ENCODE data around the gene PLXNA4. TPM values are rescaled to one million over a fixed set of nuclear protein-coding genes. Genes with fewer than 3 reads are reported as not detected.

PLXNA4 gene
- total and polyA plus RNA-seq, 2 experiments from 2014 or later = 1.9 to 4.8 TPM

DNA sequence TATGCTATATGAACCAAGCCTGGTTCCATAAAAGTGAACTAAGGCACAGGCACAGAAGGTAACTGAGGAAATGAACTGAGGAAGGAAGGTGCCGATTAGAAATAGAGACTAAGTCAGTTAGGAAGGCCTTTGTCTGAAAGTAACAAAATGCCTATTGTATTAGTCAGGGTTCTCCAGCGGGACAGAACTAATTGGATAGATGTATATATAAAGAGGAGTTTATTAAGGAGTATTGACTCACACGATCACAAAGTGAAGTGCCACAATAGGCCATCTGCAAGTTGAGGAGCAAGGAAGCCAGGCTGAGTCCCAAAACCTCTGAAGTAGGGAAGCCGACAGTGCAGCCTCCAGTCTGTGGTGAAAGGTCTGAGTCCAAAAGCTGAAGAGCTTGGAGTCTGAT, 13.9 kb upstream of the PLXNA4 start:
- no peak overlapping the region for H3K27ac ChIP-seq
- TF ChIP-seq EZH2 (IDR thresholded peaks at IDR 0.05; ENCODE audit: borderline replicate concordance) (no peak), EZH2phosphoT487 (IDR thresholded peaks at IDR 0.05; ENCODE audit: low read depth, severe bottlenecking, unreplicated experiment) (no peak), CTCF (IDR thresholded peaks at IDR 0.05; ENCODE audit: poor library complexity) (no peak)
- H3K9me2 ChIP-seq (replicated peaks; ENCODE audit: insufficient read depth) = no peaks in the 10 kb centered on the region
- H3K4me3 ChIP-seq = no peak overlapping the region
- no peak overlapping the region for H2AFZ ChIP-seq
- 86% methylated on average over 4 of the region's 4 CpGs for WGBS (ENCODE audit: low lambda C conversion rate, missing lambda C conversion rate)
- no peaks in the 10 kb centered on the region for H3K79me2 ChIP-seq
- DNase-seq (ENCODE audit: low spot score) = no peak
- H3K4me1 ChIP-seq (ENCODE audit: insufficient read depth) = no peaks in the 10 kb centered on the region
- H3K36me3 ChIP-seq (replicated peaks; ENCODE audit: insufficient read depth, low read depth) = no peaks in the 10 kb centered on the region
- peaks cover 21% of the 10 kb centered on the region for H3K27me3 ChIP-seq
- H3K4me2 ChIP-seq = no peak overlapping the region
- no peaks in the 10 kb centered on the region for H4K20me1 ChIP-seq (ENCODE audit: insufficient read depth, poor library complexity, severe bottlenecking)
- no peaks in the 10 kb centered on the region for H3K9me3 ChIP-seq (ENCODE audit: low read depth)

DNA sequence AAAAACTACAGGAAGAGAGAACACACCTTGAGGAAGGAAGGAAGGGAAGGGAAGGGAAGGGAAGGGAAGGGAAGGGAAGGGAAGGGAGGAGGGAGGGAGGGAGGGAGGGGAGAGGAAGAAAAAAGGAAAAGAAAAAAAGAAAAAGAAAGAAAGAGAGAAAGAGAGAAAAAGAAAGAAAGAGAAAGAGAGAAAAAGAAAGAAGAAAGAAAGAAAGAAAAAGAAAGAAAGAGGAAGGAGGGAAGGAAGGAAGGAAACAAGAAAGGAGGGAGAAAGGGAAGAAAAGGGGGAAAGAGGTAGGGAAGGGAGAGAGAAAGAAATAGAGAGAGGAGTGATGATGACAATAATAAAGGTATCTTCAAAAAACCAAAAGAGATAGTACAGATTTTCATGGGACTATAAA, 12.3 kb upstream of the PLXNA4 start:
- H3K36me3 ChIP-seq (replicated peaks; ENCODE audit: insufficient read depth, low read depth) = no peaks in the 10 kb centered on the region
- H3K4me3 ChIP-seq = no peak overlapping the region
- H3K9me2 ChIP-seq (replicated peaks; ENCODE audit: insufficient read depth) = no peaks in the 10 kb centered on the region
- H3K4me2 ChIP-seq = no peak overlapping the region
- H3K79me2 ChIP-seq = no peaks in the 10 kb centered on the region
- no peaks in the 10 kb centered on the region for H4K20me1 ChIP-seq (ENCODE audit: insufficient read depth, poor library complexity, severe bottlenecking)
- no peaks in the 10 kb centered on the region for H3K9me3 ChIP-seq (ENCODE audit: low read depth)
- TF ChIP-seq EZH2phosphoT487 (IDR thresholded peaks at IDR 0.05; ENCODE audit: low read depth, severe bottlenecking, unreplicated experiment) (no peak), EZH2 (IDR thresholded peaks at IDR 0.05; ENCODE audit: borderline replicate concordance) (no peak), CTCF (IDR thresholded peaks at IDR 0.05; ENCODE audit: poor library complexity) (no peak)
- no peak overlapping the region for H3K27ac ChIP-seq
- DNase-seq (ENCODE audit: low spot score) = no peak
- no peak overlapping the region for H2AFZ ChIP-seq
- peaks cover 32% of the 10 kb centered on the region for H3K27me3 ChIP-seq
- no peaks in the 10 kb centered on the region for H3K4me1 ChIP-seq (ENCODE audit: insufficient read depth)

DNA sequence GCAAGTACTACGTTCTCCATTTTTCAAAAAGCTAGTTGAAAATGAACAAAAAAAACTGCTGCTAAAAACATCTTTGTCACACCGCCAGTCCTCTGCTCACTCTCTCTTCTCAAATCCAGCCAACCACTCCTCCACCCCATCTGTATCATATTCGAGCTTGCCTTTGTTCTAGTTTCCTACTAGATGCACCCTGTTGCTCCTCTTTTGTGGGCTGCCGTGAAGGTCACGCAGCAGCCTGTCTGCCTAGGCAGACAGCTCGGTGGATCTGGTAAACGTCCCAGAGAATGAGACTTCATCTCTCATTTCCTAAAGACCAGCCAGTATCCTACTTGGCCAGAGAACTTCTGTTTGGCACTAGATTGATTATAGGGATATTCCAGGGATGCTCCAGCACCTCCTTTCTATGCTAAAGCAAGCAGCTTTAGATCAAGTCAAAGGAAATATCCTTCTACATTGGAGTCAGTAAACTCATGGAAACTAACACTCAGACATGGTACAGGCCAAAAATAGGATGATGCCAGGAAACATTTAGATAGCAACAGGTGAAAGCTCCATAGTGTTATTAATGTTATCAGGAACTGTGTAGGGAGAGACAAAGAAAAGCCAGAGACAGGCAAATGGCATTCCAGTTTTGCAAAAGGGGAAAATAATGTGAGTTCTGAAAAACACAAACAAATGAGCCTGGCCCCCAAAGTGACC, 8.7 kb upstream of the PLXNA4 start:
- H3K27ac ChIP-seq = no peak overlapping the region
- WGBS (ENCODE audit: low lambda C conversion rate, missing lambda C conversion rate) = 73% methylated on average over 7 of the region's 7 CpGs
- no peaks in the 10 kb centered on the region for H3K79me2 ChIP-seq
- DNase-seq (ENCODE audit: low spot score) = no peak
- TF ChIP-seq EZH2phosphoT487 (IDR thresholded peaks at IDR 0.05; ENCODE audit: low read depth, severe bottlenecking, unreplicated experiment) (no peak), EZH2 (IDR thresholded peaks at IDR 0.05; ENCODE audit: borderline replicate concordance) (no peak)
- no peak overlapping the region for H3K4me2 ChIP-seq
- H3K36me3 ChIP-seq (replicated peaks; ENCODE audit: insufficient read depth, low read depth) = no peaks in the 10 kb centered on the region
- H2AFZ ChIP-seq = no peak overlapping the region
- H3K4me3 ChIP-seq = no peak overlapping the region
- no peaks in the 10 kb centered on the region for H3K4me1 ChIP-seq (ENCODE audit: insufficient read depth)
- no peaks in the 10 kb centered on the region for H3K9me3 ChIP-seq (ENCODE audit: low read depth)
- no peaks in the 10 kb centered on the region for H4K20me1 ChIP-seq (ENCODE audit: insufficient read depth, poor library complexity, severe bottlenecking)
- H3K9me2 ChIP-seq (replicated peaks; ENCODE audit: insufficient read depth) = no peaks in the 10 kb centered on the region
- H3K27me3 ChIP-seq = peaks cover 23% of the 10 kb centered on the region

DNA sequence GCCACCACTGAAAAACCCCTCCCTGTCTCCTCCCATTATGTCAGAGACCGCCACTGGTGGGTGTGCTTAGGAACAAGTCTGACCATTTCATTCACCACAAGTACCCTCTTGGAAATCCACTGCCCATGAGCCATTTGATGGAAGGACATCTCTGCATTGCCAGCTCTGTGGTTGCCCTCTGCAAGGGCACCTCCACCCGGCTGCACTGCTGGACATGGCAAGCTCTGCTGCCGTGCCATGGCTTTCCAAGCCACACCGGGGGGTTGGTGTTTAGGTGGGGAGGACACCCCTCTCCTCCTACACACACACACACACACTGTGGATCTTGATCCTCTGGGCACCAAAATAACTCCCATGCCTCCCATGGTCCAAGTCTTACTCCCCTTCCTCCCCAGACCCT, 5.2 kb upstream of the PLXNA4 start:
- Histone ChIP-seq H3K27ac (no peak overlapping the region), H3K27me3 (peaks cover 36% of the 10 kb centered on the region), H3K9me2 (replicated peaks; ENCODE audit: insufficient read depth) (no peaks in the 10 kb centered on the region), H3K4me1 (ENCODE audit: insufficient read depth) (peaks cover under 1% of the 10 kb centered on the region), H3K79me2 (no peaks in the 10 kb centered on the region), H3K9me3 (ENCODE audit: low read depth) (no peaks in the 10 kb centered on the region), H4K20me1 (ENCODE audit: insufficient read depth, poor library complexity, severe bottlenecking) (no peaks in the 10 kb centered on the region), H2AFZ (no peak overlapping the region), H3K4me3 (no peak overlapping the region), H3K4me2 (no peak overlapping the region), H3K36me3 (replicated peaks; ENCODE audit: insufficient read depth, low read depth) (no peaks in the 10 kb centered on the region)
- no peak for TF ChIP-seq CTCF (IDR thresholded peaks at IDR 0.05; ENCODE audit: poor library complexity)
- no peak for DNase-seq (ENCODE audit: low spot score)
- 93% methylated on average over 4 of the region's 4 CpGs for WGBS (ENCODE audit: low lambda C conversion rate, missing lambda C conversion rate)

Data from hepatocyte (in vitro differentiated cells).